Measurements from ENCODE around the gene AP1M2. TPM values are rescaled to one million over a fixed set of nuclear protein-coding genes. Genes with fewer than 3 reads are reported as not detected.

The AP1M2 gene
- polyA plus RNA-seq (ENCODE audit: insufficient read length) = 0.86 TPM

- no peak for DNase-seq
These were observed at the start of gene AP1M2 for GRCh38 chr19:10587022-10587838. TSS of gene AP1M2 (minus strand) at chr19:10587312. CDS start at chr19:10587231, 81 bp downstream.

GRCh38 chr19:10636304-10636972 is 49.3 kb upstream of the AP1M2 start:
- DNase-seq = no peak

GRCh38 chr19:10634963-10635362 is 47.9 kb upstream of the AP1M2 start:
- DNase-seq = no peak

- no peak for DNase-seq
These were observed 47.3 kb upstream of the AP1M2 start for GRCh38 chr19:10634430-10634829.

- DNase-seq = no peak
These were observed 44.8 kb upstream of the AP1M2 start for GRCh38 chr19:10631874-10632273.

GRCh38 chr19:10625762-10626138 is 38.6 kb upstream of the AP1M2 start:
- DNase-seq = no peak

- DNase-seq = peak; percentile 89
These were observed 38.1 kb upstream of the AP1M2 start, which contains the start of gene SLC44A2 for GRCh38 chr19:10625003-10625761. TSS of gene SLC44A2 (plus strand) at chr19:10625553. CDS start at chr19:10625634, 81 bp downstream.

GRCh38 chr19:10624585-10624984 is 37.5 kb upstream of the AP1M2 start:
- DNase-seq = no peak

GRCh38 chr19:10621966-10622365 is 34.9 kb upstream of the AP1M2 start:
- no peak for DNase-seq

- DNase-seq = no peak
These were observed 33.7 kb upstream of the AP1M2 start for GRCh38 chr19:10620786-10621185.

- no peak for DNase-seq
These were observed 31.7 kb upstream of the AP1M2 start for GRCh38 chr19:10618846-10619245.

- no peak for DNase-seq
These were observed 30.5 kb upstream of the AP1M2 start for GRCh38 chr19:10617409-10618121.

- no peak for DNase-seq
These were observed 28.4 kb upstream of the AP1M2 start for GRCh38 chr19:10615429-10616023.

- DNase-seq = no peak
These were observed 25.5 kb upstream of the AP1M2 start for GRCh38 chr19:10612499-10613119.

- DNase-seq = no peak
These were observed 24.8 kb upstream of the AP1M2 start for GRCh38 chr19:10611907-10612306.

GRCh38 chr19:10604460-10604980 is 17.4 kb upstream of the AP1M2 start:
- DNase-seq = no peak

- no peak for DNase-seq
These were observed 16.9 kb upstream of the AP1M2 start for GRCh38 chr19:10603873-10604459.

GRCh38 chr19:10603084-10603872 is 16.2 kb upstream of the AP1M2 start:
- no peak for DNase-seq

- peak; percentile 67 for DNase-seq
These were observed 15.4 kb upstream of the AP1M2 start for GRCh38 chr19:10602330-10603083.
